ENCODE measurements around the gene AUTS2. TPM values are rescaled to one million over a fixed set of nuclear protein-coding genes. Genes with fewer than 3 reads are reported as not detected.

AUTS2 gene
- polyA plus RNA-seq, 3 donors: 0.08 to 0.35 TPM; not detected in 1

DNA sequence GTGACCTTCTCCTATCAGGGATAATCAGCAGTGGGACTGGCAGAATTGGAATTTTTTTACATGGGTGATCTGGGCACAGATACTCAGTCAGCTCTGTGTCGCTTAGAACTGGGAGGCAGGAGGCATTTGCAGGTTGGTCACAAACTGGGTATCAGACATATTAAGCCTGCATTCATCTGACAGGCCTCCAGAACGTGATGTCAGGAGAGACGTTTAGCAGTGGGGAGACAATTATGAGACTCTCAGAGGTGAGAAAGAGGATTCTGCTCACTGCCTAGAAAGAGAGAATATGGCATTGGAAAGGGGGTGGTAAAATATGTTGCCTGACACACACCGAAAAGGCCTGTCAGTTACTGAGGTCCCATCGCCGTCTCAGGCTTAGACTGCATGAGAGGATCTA lies 816.1 kb downstream of the AUTS2 start:
- TF ChIP-seq, protein P1, sequence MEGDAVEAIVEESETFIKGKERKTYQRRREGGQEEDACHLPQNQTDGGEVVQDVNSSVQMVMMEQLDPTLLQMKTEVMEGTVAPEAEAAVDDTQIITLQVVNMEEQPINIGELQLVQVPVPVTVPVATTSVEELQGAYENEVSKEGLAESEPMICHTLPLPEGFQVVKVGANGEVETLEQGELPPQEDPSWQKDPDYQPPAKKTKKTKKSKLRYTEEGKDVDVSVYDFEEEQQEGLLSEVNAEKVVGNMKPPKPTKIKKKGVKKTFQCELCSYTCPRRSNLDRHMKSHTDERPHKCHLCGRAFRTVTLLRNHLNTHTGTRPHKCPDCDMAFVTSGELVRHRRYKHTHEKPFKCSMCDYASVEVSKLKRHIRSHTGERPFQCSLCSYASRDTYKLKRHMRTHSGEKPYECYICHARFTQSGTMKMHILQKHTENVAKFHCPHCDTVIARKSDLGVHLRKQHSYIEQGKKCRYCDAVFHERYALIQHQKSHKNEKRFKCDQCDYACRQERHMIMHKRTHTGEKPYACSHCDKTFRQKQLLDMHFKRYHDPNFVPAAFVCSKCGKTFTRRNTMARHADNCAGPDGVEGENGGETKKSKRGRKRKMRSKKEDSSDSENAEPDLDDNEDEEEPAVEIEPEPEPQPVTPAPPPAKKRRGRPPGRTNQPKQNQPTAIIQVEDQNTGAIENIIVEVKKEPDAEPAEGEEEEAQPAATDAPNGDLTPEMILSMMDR (IDR thresholded peaks at IDR 0.05): no peak
- 93% methylated on average over 6 of the region's 6 CpGs for WGBS (ENCODE audit: insufficient coverage)
- no peak for DNase-seq
- Mint-ChIP-seq H3K4me3 (no peak overlapping the region), H3K4me1 (no peaks in the 10 kb centered on the region), H3K9me3 (peaks cover 0 to 1% (median 0%) of the 10 kb centered on the region in 7 donors), H3K27me3 (ENCODE audit: low read depth in 3 of 3) (peaks cover 0 to 2% (median 2%) of the 10 kb centered on the region in 3 donors), H3K36me3 (no peaks in the 10 kb centered on the region), H3K27ac (no peak overlapping the region)
- H3K9me3 ChIP-seq (replicated peaks in 1 of 2; ENCODE audit: control insufficient read depth in 1 of 2, insufficient read depth in 1 of 2, low read length in 2 of 2): no peaks in the 10 kb centered on the region
- no peaks in the 10 kb centered on the region for H3K4me1 ChIP-seq (ENCODE audit: control insufficient read depth in 1 of 2, insufficient read depth in 2 of 2, low read length in 2 of 2)
- H3K27ac ChIP-seq (ENCODE audit: low read depth in 1 of 2, low read length in 2 of 2): no peak overlapping the region
- no peak overlapping the region for H2AFZ ChIP-seq (ENCODE audit: insufficient read depth, low read depth, low read length, poor library complexity, severe bottlenecking)
- H3K4me3 ChIP-seq (replicated peaks in 1 of 3; ENCODE audit: low read depth in 2 of 3, low read length in 3 of 3): no peak overlapping the region
- no peaks in the 10 kb centered on the region for H3K79me2 ChIP-seq (ENCODE audit: insufficient read depth, low read length)
- intact Hi-C loops (cut with micrococcal nuclease): no loop called here
- H3K27me3 ChIP-seq (ENCODE audit: control insufficient read depth in 2 of 2, insufficient read depth in 2 of 2, low read length in 2 of 2): no peaks in the 10 kb centered on the region
- H3K9ac ChIP-seq (ENCODE audit: insufficient read depth, low read length, poor library complexity, severe bottlenecking): no peak overlapping the region
- H3K4me2 ChIP-seq (replicated peaks; ENCODE audit: extremely low read depth, low read length, poor library complexity, severe bottlenecking): no peak overlapping the region
- no peaks in the 10 kb centered on the region for H4K20me1 ChIP-seq (ENCODE audit: insufficient read depth, low read length)
- no peaks in the 10 kb centered on the region for H3K36me3 ChIP-seq (replicated peaks in 1 of 2; ENCODE audit: control insufficient read depth in 1 of 2, insufficient read depth in 2 of 2, low read length in 2 of 2)

DNA sequence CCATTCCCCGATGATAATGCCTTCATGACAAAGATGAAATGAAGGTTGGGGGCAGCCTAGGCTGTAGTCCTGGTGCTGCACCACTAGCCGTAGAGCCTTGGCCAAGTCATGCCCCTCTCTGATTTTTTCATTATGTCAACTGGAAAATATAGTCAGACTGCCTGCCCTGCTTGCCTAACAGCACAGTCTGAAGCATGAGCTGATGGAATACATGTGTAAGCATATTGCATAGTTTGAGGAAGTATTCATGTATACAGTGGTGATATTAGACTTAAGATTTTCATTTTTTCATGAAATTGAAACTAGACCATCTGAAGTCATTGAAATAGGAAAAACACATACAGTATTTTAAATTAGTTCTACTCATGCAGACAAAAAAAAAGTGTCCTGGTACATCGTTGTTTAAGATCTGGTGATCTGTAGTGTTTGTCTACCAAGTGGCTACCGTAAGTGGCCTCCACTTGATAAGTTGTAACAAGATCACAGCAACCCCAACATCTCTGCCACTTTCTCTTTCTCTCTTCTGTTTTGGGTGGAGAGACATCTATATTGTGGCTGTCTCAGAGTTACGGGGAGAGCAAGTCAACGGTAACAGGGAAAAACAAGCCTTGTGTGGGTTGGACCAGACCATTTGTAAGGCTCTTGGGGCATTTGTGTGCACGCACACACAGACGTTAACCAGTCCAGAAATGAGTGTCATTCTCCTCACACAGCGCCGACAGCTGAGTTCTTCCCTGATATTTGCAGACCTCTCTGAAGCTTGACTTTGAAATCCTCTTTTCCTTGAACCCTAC lies 817.1 kb downstream of the AUTS2 start:
- Mint-ChIP-seq H3K4me3 (no peak overlapping the region), H3K27me3 (ENCODE audit: low read depth in 3 of 3) (peaks cover 0 to 2% (median 2%) of the 10 kb centered on the region in 3 donors), H3K36me3 (no peaks in the 10 kb centered on the region), H3K4me1 (no peaks in the 10 kb centered on the region), H3K9me3 (peaks cover 0 to 1% (median 0%) of the 10 kb centered on the region in 7 donors), H3K27ac (no peak overlapping the region)
- Histone ChIP-seq H3K36me3 (replicated peaks in 1 of 2; ENCODE audit: control insufficient read depth in 1 of 2, insufficient read depth in 2 of 2, low read length in 2 of 2) (no peaks in the 10 kb centered on the region), H3K79me2 (ENCODE audit: insufficient read depth, low read length) (no peaks in the 10 kb centered on the region), H3K4me1 (ENCODE audit: control insufficient read depth in 1 of 2, insufficient read depth in 2 of 2, low read length in 2 of 2) (no peaks in the 10 kb centered on the region), H3K9me3 (replicated peaks in 1 of 2; ENCODE audit: control insufficient read depth in 1 of 2, insufficient read depth in 1 of 2, low read length in 2 of 2) (no peaks in the 10 kb centered on the region), H4K20me1 (ENCODE audit: insufficient read depth, low read length) (no peaks in the 10 kb centered on the region), H3K4me2 (replicated peaks; ENCODE audit: extremely low read depth, low read length, poor library complexity, severe bottlenecking) (no peak overlapping the region), H3K27ac (ENCODE audit: low read depth in 1 of 2, low read length in 2 of 2) (no peak overlapping the region), H2AFZ (ENCODE audit: insufficient read depth, low read depth, low read length, poor library complexity, severe bottlenecking) (no peak overlapping the region), H3K27me3 (ENCODE audit: control insufficient read depth in 2 of 2, insufficient read depth in 2 of 2, low read length in 2 of 2) (no peaks in the 10 kb centered on the region), H3K9ac (ENCODE audit: insufficient read depth, low read length, poor library complexity, severe bottlenecking) (no peak overlapping the region), H3K4me3 (replicated peaks in 1 of 3; ENCODE audit: low read depth in 2 of 3, low read length in 3 of 3) (no peak overlapping the region)
- DNase-seq: no peak
- 92% methylated on average over 5 of the region's 10 CpGs for WGBS (ENCODE audit: insufficient coverage)
- intact Hi-C loops (cut with micrococcal nuclease): no loop called here
- TF ChIP-seq, protein P1 (IDR thresholded peaks at IDR 0.05): no peak

Measured in CD14-positive monocyte (primary cell).